H9 (cell line): ENCODE results near the gene F2R. TPM values are rescaled to one million over a fixed set of nuclear protein-coding genes. Genes with fewer than 3 reads are reported as not detected.

ENCODE experiments used
- DNase-seq: peaks from one replicate; pipeline ENCODE4 v3.0.0-alpha.2; 2017
- H2AFZ ChIP-seq: one replicate; pipeline ENCODE4 v1.6.1; 2013; ENCODE audit warnings: mild to moderate bottlenecking, low read length, control low read depth, moderate library complexity
- H2AK5ac ChIP-seq: 2 replicates; pipeline ENCODE4 v1.6.1; 2013; ENCODE audit warnings: low read length, control low read depth, mixed read lengths; ENCODE audit not compliant: insufficient read length
- H2BK120ac ChIP-seq: one replicate; pipeline ENCODE4 v1.6.1; 2013; ENCODE audit warnings: low read depth, mild to moderate bottlenecking, low read length, control low read depth, inconsistent platforms; ENCODE audit not compliant: poor library complexity, severe bottlenecking
- H2BK12ac ChIP-seq: 2 replicates; pipeline ENCODE4 v1.6.1; 2013; ENCODE audit warnings: low read length, control low read depth, mixed read lengths, low read depth; ENCODE audit not compliant: insufficient read length
- H2BK15ac ChIP-seq: 2 replicates; pipeline ENCODE4 v1.6.1; 2013; ENCODE audit warnings: low read depth, low read length, control low read depth
- H2BK20ac ChIP-seq: one replicate; pipeline ENCODE4 v1.6.1; 2013; ENCODE audit warnings: low read depth, mild to moderate bottlenecking, low read length, control low read depth, inconsistent platforms; ENCODE audit not compliant: poor library complexity, severe bottlenecking
- H2BK5ac ChIP-seq: 2 replicates; pipeline ENCODE4 v1.6.1; 2013; ENCODE audit warnings: low read length, control low read depth, mixed read lengths; ENCODE audit not compliant: insufficient read length
- H3K14ac ChIP-seq: 2 replicates; pipeline ENCODE4 v1.6.1; 2013; ENCODE audit warnings: low read length, control low read depth; ENCODE audit not compliant: insufficient read depth
- H3K18ac ChIP-seq: 2 replicates; pipeline ENCODE4 v1.6.1; 2013; ENCODE audit warnings: low read depth, mild to moderate bottlenecking, mixed read lengths, low read length, control low read depth; ENCODE audit not compliant: insufficient read length
- H3K23ac ChIP-seq: 2 replicates; pipeline ENCODE4 v1.6.1; 2013; ENCODE audit warnings: low read length, control low read depth, mixed read lengths, low read depth; ENCODE audit not compliant: insufficient read length
- H3K23me2 ChIP-seq: 2 replicates; pipeline ENCODE4 v1.6.1; 2013; ENCODE audit warnings: low read depth, mild to moderate bottlenecking, mixed read lengths, low read length, control low read depth; ENCODE audit not compliant: insufficient read length, poor library complexity, severe bottlenecking
- H3K27ac ChIP-seq: 2 replicates; pipeline ENCODE4 v1.5.1; 2013; ENCODE audit warnings: low read length, control low read depth, mixed read lengths, low read depth; ENCODE audit not compliant: insufficient read length
- H3K27me3 ChIP-seq: 2 replicates; pipeline ENCODE4 v1.6.1; 2013; ENCODE audit warnings: low read length, control low read depth, inconsistent platforms; ENCODE audit not compliant: insufficient read depth
- H3K4ac ChIP-seq: 2 replicates; pipeline ENCODE4 v1.6.1; 2013; ENCODE audit warnings: low read depth, mild to moderate bottlenecking, control low read depth, inconsistent platforms, low read length, moderate library complexity
- H3K4me1 ChIP-seq: 2 replicates; pipeline ENCODE4 v1.6.1; 2013; ENCODE audit warnings: low read length, control low read depth, inconsistent platforms; ENCODE audit not compliant: insufficient read depth
- H3K4me2 ChIP-seq: 2 replicates; pipeline ENCODE4 v1.6.1; 2013; ENCODE audit warnings: low read length, control low read depth, mixed read lengths; ENCODE audit not compliant: insufficient read length, insufficient read depth
- H3K56ac ChIP-seq: 2 replicates; pipeline ENCODE4 v1.6.1; 2013; ENCODE audit warnings: low read depth, mild to moderate bottlenecking, mixed read lengths, low read length, control low read depth; ENCODE audit not compliant: insufficient read length
- H3K79me1 ChIP-seq: 2 replicates; pipeline ENCODE4 v1.6.1; 2013; ENCODE audit warnings: low read depth, mild to moderate bottlenecking, moderate library complexity, low read length, control low read depth, inconsistent platforms; ENCODE audit not compliant: insufficient read depth, poor library complexity, severe bottlenecking
- H3K79me2 ChIP-seq: 2 replicates; pipeline ENCODE4 v1.6.1; 2013; ENCODE audit warnings: low read length, control low read depth, inconsistent platforms; ENCODE audit not compliant: insufficient read depth
- H3K9ac ChIP-seq: 2 replicates; pipeline ENCODE4 v1.6.1; 2013; ENCODE audit warnings: low read length, control low read depth, mixed read lengths; ENCODE audit not compliant: insufficient read length; ENCODE audit errors: extremely low read depth
- H3K9me3 ChIP-seq: one replicate; pipeline ENCODE4 v1.6.1; 2013; ENCODE audit warnings: low read depth, low read length, inconsistent platforms; ENCODE audit not compliant: control insufficient read depth
- H3T11ph ChIP-seq: one replicate; pipeline ENCODE4 v1.6.1; 2013; ENCODE audit warnings: mild to moderate bottlenecking, low read length, control low read depth, inconsistent platforms
- H4K20me1 ChIP-seq: one replicate; pipeline ENCODE4 v1.6.1; 2013; ENCODE audit not compliant: control insufficient read depth, insufficient read length, insufficient read depth
- H4K5ac ChIP-seq: 2 replicates; pipeline ENCODE4 v1.6.1; 2013; ENCODE audit warnings: low read depth, mild to moderate bottlenecking, mixed read lengths, low read length, control low read depth; ENCODE audit not compliant: insufficient read length
- H4K8ac ChIP-seq: replicated peaks from 2 replicates; pipeline ENCODE4 v1.6.1; 2013; ENCODE audit warnings: low read length, control low read depth, mixed read lengths, low read depth; ENCODE audit not compliant: insufficient read length
- H4K91ac ChIP-seq: 2 replicates; pipeline ENCODE4 v1.6.1; 2013; ENCODE audit warnings: low read depth, mild to moderate bottlenecking, moderate library complexity, mixed read lengths, low read length, control low read depth; ENCODE audit not compliant: insufficient read length
- H3K27ac Mint-ChIP-seq, 3 experiments: 2 replicates in 2 of 3; 3 replicates in 1 of 3; pipeline ENCODE4 v1.8.0; 2020 to 2021; ENCODE audit warnings: mixed read lengths in 3 of 3, mild to moderate bottlenecking in 1 of 3, moderate library complexity in 1 of 3
- H3K27me3 Mint-ChIP-seq: 2 replicates; pipeline ENCODE4 v1.8.0; 2021; ENCODE audit warnings: low read depth, mild to moderate bottlenecking, moderate library complexity, mixed read lengths
- H3K36me3 Mint-ChIP-seq, 3 experiments: 2 replicates in 2 of 3; 3 replicates in 1 of 3; pipeline ENCODE4 v1.8.0; 2020 to 2021; ENCODE audit warnings: low read depth in 3 of 3, mixed read lengths in 3 of 3; ENCODE audit not compliant: insufficient read depth in 1 of 3
- H3K4me1 Mint-ChIP-seq, 2 experiments: 2 replicates each; pipeline ENCODE4 v1.8.0; 2020; ENCODE audit warnings: mixed read lengths in 2 of 2
- H3K4me3 Mint-ChIP-seq, 2 experiments: 2 replicates in 1 of 2; 3 replicates in 1 of 2; pipeline ENCODE4 v1.8.0; 2020 to 2021; ENCODE audit warnings: mild to moderate bottlenecking in 2 of 2, mixed read lengths in 2 of 2, moderate library complexity in 1 of 2
- H3K9me3 Mint-ChIP-seq, 2 experiments: 2 replicates in 1 of 2; 3 replicates in 1 of 2; pipeline ENCODE4 v1.8.0; 2020; ENCODE audit warnings: mild to moderate bottlenecking in 2 of 2, mixed read lengths in 2 of 2, moderate library complexity in 1 of 2
- CTCF ChIP-seq: fragments of 200-600 bp; sonication (generic); conservative IDR thresholded peaks from 3 replicates; pipeline ENCODE4 v1.8.0; 2021; ENCODE audit warnings: antibody characterized with exemption, mild to moderate bottlenecking
- WGBS: extraction: QIAGEN DNeasy Blood & Tissue Kit; methylation state at CpG from one replicate; pipeline ENCODE4 v1.1.7; 2013; ENCODE audit warnings: missing lambda C conversion rate, low lambda C conversion rate, mixed read lengths; ENCODE audit not compliant: insufficient read length; ENCODE audit errors: extremely low coverage; 5-methylcytosine and 5-hydroxymethylcytosine counted together
- total RNA-seq: library from RNA; stranded (reverse); gene quantifications from 2 replicates; pipeline ENCODE4 v1.2.1, GENCODE V29; 2021

Gene F2R
- total RNA-seq, 1 experiment from 2014 or later: 14.8 TPM

GRCh38 chr5:76670508-76670907, 45.4 kb upstream of the F2R start:
- Histone ChIP-seq H3K23ac (no peak overlapping the region), H2BK5ac (no peak overlapping the region), H4K91ac (no peak overlapping the region), H3K4me1 (no peaks in the 10 kb centered on the region), H2BK12ac (no peak overlapping the region), H3K23me2 (no peaks in the 10 kb centered on the region), H3K56ac (no peak overlapping the region), H2BK120ac (no peak overlapping the region), H2BK15ac (no peak overlapping the region), H3K9me3 (no peaks in the 10 kb centered on the region), H3K4me2 (no peak overlapping the region), H3K79me1 (no peaks in the 10 kb centered on the region), H2BK20ac (no peak overlapping the region), H2AK5ac (no peak overlapping the region), H3K27ac (no peak overlapping the region), H4K20me1 (no peaks in the 10 kb centered on the region), H3K79me2 (no peaks in the 10 kb centered on the region), H3K4ac (no peak overlapping the region), H2AFZ (no peak overlapping the region), H3K14ac (no peak overlapping the region), H3K27me3 (no peaks in the 10 kb centered on the region), H4K5ac (no peak overlapping the region), H4K8ac (no peak overlapping the region), H3T11ph (no peak overlapping the region), H3K9ac (no peak overlapping the region), H3K18ac (no peak overlapping the region)
- Mint-ChIP-seq H3K27ac (no peak overlapping the region), H3K36me3 (peaks cover 0 to 8% (median 7%) of the 10 kb centered on the region in 3 experiments; a peak in 6 of 7 replicates), H3K4me3 (no peak overlapping the region), H3K4me1 (no peaks in the 10 kb centered on the region), H3K27me3 (no peaks in the 10 kb centered on the region; the same call in 1 of the 2 replicates), H3K9me3 (no peaks in the 10 kb centered on the region)
- DNase-seq: no peak
- TF ChIP-seq CTCF: no peak
- no CpG with 5 or more reads among the region's 3 CpGs for WGBS
